CD8-positive, alpha-beta memory T cell (primary cell): ENCODE data around the gene PTAR1. TPM values are rescaled to one million over a fixed set of nuclear protein-coding genes. Genes with fewer than 3 reads are reported as not detected.
"Not testable (repeated sequence)": the region's sequence is repeated elsewhere in the genome, so short reads cannot be mapped to it uniquely, and the experiment has no call there.

ENCODE experiments used
- CTCF ChIA-PET: fragments of 350-600 bp; sonication (Branson Sonifier 250); formaldehyde crosslinking; loops from one replicate; lab custom pipeline; 2021; ENCODE audit warnings: antibody characterized with exemption; lab: Charles Lee
- POLR2A ChIA-PET: fragments of 350-600 bp; sonication (Branson Sonifier 250); formaldehyde crosslinking; loops from one replicate; lab custom pipeline; 2021; ENCODE audit warnings: antibody characterized with exemption; lab: Charles Lee
- DNase-seq, 5 donors: peaks; one replicate each; pipeline versions ENCODE4 v3.0.0 to v3.0.0-alpha.2; 2020 to 2022; ENCODE audit warnings: mixed read lengths in 1 of 5
- H3K27ac ChIP-seq: one replicate; pipeline ENCODE4 v1.7.0; 2013; ENCODE audit warnings: low read depth, mild to moderate bottlenecking, low read length, moderate library complexity
- H3K27me3 ChIP-seq: 2 replicates; pipeline ENCODE4 v1.7.0; 2013; ENCODE audit warnings: low read length, mild to moderate bottlenecking; ENCODE audit not compliant: insufficient read depth, poor library complexity, severe bottlenecking
- H3K36me3 ChIP-seq: 2 replicates; pipeline ENCODE4 v1.7.0; 2013; ENCODE audit warnings: mild to moderate bottlenecking, low read length, moderate library complexity; ENCODE audit not compliant: insufficient read depth
- H3K4me1 ChIP-seq: 2 replicates; pipeline ENCODE4 v1.7.0; 2013; ENCODE audit warnings: mild to moderate bottlenecking, low read length, moderate library complexity; ENCODE audit not compliant: insufficient read depth
- H3K4me3 ChIP-seq: 2 replicates; pipeline ENCODE4 v1.7.0; 2013; ENCODE audit warnings: mild to moderate bottlenecking, low read length
- H3K9me3 ChIP-seq: 2 replicates; pipeline ENCODE4 v1.7.0; 2013; ENCODE audit warnings: mild to moderate bottlenecking, low read length
- H3K27ac Mint-ChIP-seq, 8 donors: one replicate each; pipeline ENCODE4 v1.8.0; 2020 to 2021; ENCODE audit warnings: mixed read lengths in 8 of 8, mild to moderate bottlenecking in 6 of 8, inconsistent platforms in 3 of 8, moderate library complexity in 3 of 8
- H3K27me3 Mint-ChIP-seq, 2 donors: one replicate each; pipeline ENCODE4 v1.8.0; 2020 to 2021; ENCODE audit warnings: mixed read lengths in 2 of 2, mild to moderate bottlenecking in 1 of 2, moderate library complexity in 1 of 2
- H3K36me3 Mint-ChIP-seq, 3 donors: one replicate each; pipeline ENCODE4 v1.8.0; 2020 to 2021; ENCODE audit warnings: mixed read lengths in 3 of 3, inconsistent platforms in 1 of 3, mild to moderate bottlenecking in 1 of 3
- H3K4me1 Mint-ChIP-seq, 3 donors: one replicate each; pipeline ENCODE4 v1.8.0; 2020 to 2021; ENCODE audit warnings: mixed read lengths in 3 of 3, inconsistent platforms in 1 of 3, mild to moderate bottlenecking in 1 of 3
- H3K4me3 Mint-ChIP-seq, 7 donors: one replicate each; pipeline ENCODE4 v1.8.0; 2020 to 2021; ENCODE audit warnings: mixed read lengths in 7 of 7, mild to moderate bottlenecking in 6 of 7, moderate library complexity in 4 of 7, inconsistent platforms in 2 of 7
- H3K9me3 Mint-ChIP-seq, 5 donors: one replicate each; pipeline ENCODE4 v1.8.0; 2020 to 2022; ENCODE audit warnings: mixed read lengths in 5 of 5, mild to moderate bottlenecking in 3 of 5, moderate library complexity in 2 of 5, inconsistent platforms in 1 of 5
- polyA plus RNA-seq: library from polyadenylated mRNA; unstranded; fragments of 300-500 nt; fragmentation: Illumina TruSeq; gene quantifications from one replicate; pipeline ENCODE4 v1.2.3, GENCODE V29; 2021
- total RNA-seq, 2 experiments: library from RNA; stranded (reverse); gene quantifications; one replicate each; pipeline ENCODE4 v1.2.3, GENCODE V29; 2021

Gene PTAR1
- total and polyA plus RNA-seq, 3 experiments from 2014 or later = 8.7 to 36.1 (median 36.0) TPM

GRCh38 chr9:69797675-69798074, 37.9 kb upstream of the PTAR1 start:
- H3K27me3 Mint-ChIP-seq = peaks cover 0 to 32% of the 10 kb centered on the region in 2 donors
- Histone ChIP-seq H3K27ac (no peak overlapping the region), H3K9me3 (no peaks in the 10 kb centered on the region), H3K4me3 (no peak overlapping the region), H3K27me3 (no peaks in the 10 kb centered on the region), H3K4me1 (no peaks in the 10 kb centered on the region), H3K36me3 (no peaks in the 10 kb centered on the region)
- ChIA-PET CTCF (no interaction called here), POLR2A (no interaction called here)
- no peaks in the 10 kb centered on the region for H3K4me1 Mint-ChIP-seq
- no peaks in the 10 kb centered on the region for H3K36me3 Mint-ChIP-seq
- peaks cover 0 to 2% (median 0%) of the 10 kb centered on the region in 5 donors for H3K9me3 Mint-ChIP-seq
- H3K4me3 Mint-ChIP-seq = no peak overlapping the region
- no peak overlapping the region for H3K27ac Mint-ChIP-seq
- no peak for DNase-seq

- no peaks in the 10 kb centered on the region for H3K9me3 Mint-ChIP-seq
- DNase-seq = no peak
- no peaks in the 10 kb centered on the region for H3K4me1 Mint-ChIP-seq
- no peak overlapping the region for H3K4me3 Mint-ChIP-seq
- H3K36me3 Mint-ChIP-seq = no peaks in the 10 kb centered on the region
- ChIA-PET POLR2A (no interaction called here), CTCF (no interaction called here)
- peaks cover 5 to 42% of the 10 kb centered on the region in 2 donors for H3K27me3 Mint-ChIP-seq
- Histone ChIP-seq H3K4me3 (no peak overlapping the region), H3K27ac (no peak overlapping the region), H3K36me3 (no peaks in the 10 kb centered on the region), H3K4me1 (no peaks in the 10 kb centered on the region), H3K9me3 (no peaks in the 10 kb centered on the region), H3K27me3 (no peaks in the 10 kb centered on the region)
- H3K27ac Mint-ChIP-seq = no peak overlapping the region
Observed at GRCh38 chr9:69794356-69794755, 34.5 kb upstream of the PTAR1 start.

GRCh38 chr9:69785757-69786156, 25.9 kb upstream of the PTAR1 start:
- Mint-ChIP-seq H3K4me3 (no peak overlapping the region), H3K36me3 (peaks cover 0 to 4% (median 0%) of the 10 kb centered on the region in 3 donors), H3K27me3 (peaks cover 27 to 41% of the 10 kb centered on the region in 2 donors), H3K27ac (no peak overlapping the region), H3K9me3 (peaks cover 0 to 2% (median 0%) of the 10 kb centered on the region in 5 donors), H3K4me1 (no peaks in the 10 kb centered on the region)
- CTCF ChIA-PET = no interaction called here
- Histone ChIP-seq H3K36me3 (no peaks in the 10 kb centered on the region), H3K9me3 (no peaks in the 10 kb centered on the region), H3K27me3 (peaks cover 3% of the 10 kb centered on the region), H3K4me3 (no peak overlapping the region), H3K27ac (no peak overlapping the region), H3K4me1 (no peaks in the 10 kb centered on the region)
- POLR2A ChIA-PET = no interaction called here
- DNase-seq = no peak

- POLR2A ChIA-PET = no interaction called here
- CTCF ChIA-PET = no interaction called here
- H3K36me3 Mint-ChIP-seq = no peaks in the 10 kb centered on the region
Observed at GRCh38 chr9:69773258-69773657, 13.4 kb upstream of the PTAR1 start.

GRCh38 chr9:69771775-69772418, 12.1 kb upstream of the PTAR1 start:
- DNase-seq = no peak
- H3K9me3 ChIP-seq = no peaks in the 10 kb centered on the region
- no peaks in the 10 kb centered on the region for H3K9me3 Mint-ChIP-seq
- H3K4me1 ChIP-seq = no peaks in the 10 kb centered on the region
- H3K27me3 Mint-ChIP-seq = peaks cover 0 to 5% of the 10 kb centered on the region in 2 donors
- H3K27ac ChIP-seq = no peak overlapping the region
- H3K4me3 ChIP-seq = no peak overlapping the region
- H3K36me3 ChIP-seq = no peaks in the 10 kb centered on the region
- CTCF ChIA-PET = no interaction called here
- H3K27ac Mint-ChIP-seq = no peak overlapping the region
- H3K4me3 Mint-ChIP-seq = no peak overlapping the region
- H3K27me3 ChIP-seq = no peaks in the 10 kb centered on the region
- H3K4me1 Mint-ChIP-seq = no peaks in the 10 kb centered on the region
- H3K36me3 Mint-ChIP-seq = no peaks in the 10 kb centered on the region
- POLR2A ChIA-PET = no interaction called here

More at GRCh38 chr9:69773258-69773657, 13.4 kb upstream of the PTAR1 start:
- Histone ChIP-seq H3K4me3 (no peak overlapping the region), H3K4me1 (no peaks in the 10 kb centered on the region), H3K36me3 (no peaks in the 10 kb centered on the region), H3K9me3 (no peaks in the 10 kb centered on the region), H3K27me3 (no peaks in the 10 kb centered on the region), H3K27ac (no peak overlapping the region)
- Mint-ChIP-seq H3K9me3 (no peaks in the 10 kb centered on the region), H3K27me3 (peaks cover 2 to 12% of the 10 kb centered on the region in 2 donors), H3K4me3 (no peak overlapping the region), H3K27ac (no peak overlapping the region), H3K4me1 (no peaks in the 10 kb centered on the region)
- DNase-seq = no peak

- Histone ChIP-seq H3K4me3 (no peak overlapping the region), H3K27ac (no peak overlapping the region), H3K4me1 (no peaks in the 10 kb centered on the region), H3K27me3 (no peaks in the 10 kb centered on the region), H3K36me3 (no peaks in the 10 kb centered on the region), H3K9me3 (no peaks in the 10 kb centered on the region)
- H3K36me3 Mint-ChIP-seq = no peaks in the 10 kb centered on the region
- no peaks in the 10 kb centered on the region for H3K4me1 Mint-ChIP-seq
- ChIA-PET CTCF (no interaction called here), POLR2A (no interaction called here)
- no peaks in the 10 kb centered on the region for H3K27me3 Mint-ChIP-seq
- no peak for DNase-seq
- H3K27ac Mint-ChIP-seq = no peak overlapping the region
- no peak overlapping the region for H3K4me3 Mint-ChIP-seq
- no peaks in the 10 kb centered on the region for H3K9me3 Mint-ChIP-seq
Observed at GRCh38 chr9:69768716-69769115, 8.9 kb upstream of the PTAR1 start.

- ChIA-PET CTCF (no interaction called here), POLR2A (no interaction called here)
- no peaks in the 10 kb centered on the region for H3K9me3 Mint-ChIP-seq
Observed at GRCh38 chr9:69768101-69768500, 8.3 kb upstream of the PTAR1 start.

GRCh38 chr9:69763862-69764261, 4.1 kb upstream of the PTAR1 start:
- H3K4me1 Mint-ChIP-seq, H3K4me3 ChIP-seq, H3K4me1 ChIP-seq, DNase-seq, H3K9me3 Mint-ChIP-seq, CTCF ChIA-PET, H3K9me3 ChIP-seq, H3K4me3 Mint-ChIP-seq, H3K27me3 ChIP-seq, H3K36me3 ChIP-seq, H3K27ac ChIP-seq, H3K27ac Mint-ChIP-seq, H3K27me3 Mint-ChIP-seq, POLR2A ChIA-PET, H3K36me3 Mint-ChIP-seq: not testable (repeated sequence)

More at GRCh38 chr9:69768101-69768500, 8.3 kb upstream of the PTAR1 start:
- Histone ChIP-seq H3K27ac (no peak overlapping the region), H3K27me3 (no peaks in the 10 kb centered on the region), H3K4me3 (no peak overlapping the region), H3K36me3 (no peaks in the 10 kb centered on the region), H3K9me3 (no peaks in the 10 kb centered on the region), H3K4me1 (no peaks in the 10 kb centered on the region)
- Mint-ChIP-seq H3K27ac (no peak overlapping the region), H3K27me3 (no peaks in the 10 kb centered on the region), H3K4me3 (no peak overlapping the region), H3K4me1 (no peaks in the 10 kb centered on the region), H3K36me3 (no peaks in the 10 kb centered on the region)
- DNase-seq = no peak
